GM23338 (cell line): ENCODE data around the gene APOBEC2. TPM values are rescaled to one million over a fixed set of nuclear protein-coding genes. Genes with fewer than 3 reads are reported as not detected.

Source experiments
- ATAC-seq: fragments of 200-7000 bp; cut with Tn5 transposase; 3 replicates; pipeline ENCODE4 v1.9.1; 2020
- DNase-seq: peaks from one replicate; pipeline ENCODE4 v3.0.0-alpha.2; 2015; ENCODE audit warnings: low spot score
- H2AFZ ChIP-seq: fragments of 200-600 bp; sonication (generic); 2 replicates; pipeline ENCODE4 v1.8.0; 2016; ENCODE audit warnings: antibody characterized with exemption, mild to moderate bottlenecking, moderate library complexity
- H3F3A ChIP-seq: fragments of 200-600 bp; sonication (generic); replicated peaks from 2 replicates; pipeline ENCODE4 v1.8.0; 2017; ENCODE audit warnings: antibody characterized with exemption, mixed run types, low read depth
- H3K27ac ChIP-seq: fragments of 200-600 bp; sonication (generic); 2 replicates; pipeline ENCODE4 v1.6.1; 2016; ENCODE audit warnings: low read depth
- H3K27me3 ChIP-seq: fragments of 200-600 bp; sonication (generic); 2 replicates; pipeline ENCODE4 v1.8.0; 2016; ENCODE audit warnings: mild to moderate bottlenecking, mixed run types, moderate library complexity; ENCODE audit not compliant: insufficient read depth
- H3K36me3 ChIP-seq: fragments of 200-600 bp; sonication (generic); 2 replicates; pipeline ENCODE4 v1.8.0; 2016; ENCODE audit warnings: mild to moderate bottlenecking; ENCODE audit not compliant: insufficient read depth
- H3K4me1 ChIP-seq: fragments of 200-600 bp; sonication (generic); 2 replicates; pipeline ENCODE4 v1.8.0; 2016; ENCODE audit warnings: mild to moderate bottlenecking, moderate library complexity; ENCODE audit not compliant: insufficient read depth
- H3K4me2 ChIP-seq: fragments of 200-600 bp; sonication (generic); 2 replicates; pipeline ENCODE4 v1.7.1; 2017; ENCODE audit warnings: mixed run types
- H3K4me3 ChIP-seq: fragments of 200-600 bp; sonication (generic); 2 replicates; pipeline ENCODE4 v1.6.1; 2016; ENCODE audit warnings: mixed run types
- H3K79me2 ChIP-seq: fragments of 200-600 bp; sonication (generic); replicated peaks from 2 replicates; pipeline ENCODE4 v1.8.0; 2017; ENCODE audit warnings: mild to moderate bottlenecking; ENCODE audit not compliant: insufficient read depth
- H3K9me2 ChIP-seq: fragments of 200-600 bp; sonication (generic); 2 replicates; pipeline ENCODE4 v1.8.0; 2017; ENCODE audit not compliant: insufficient read depth
- H4K20me1 ChIP-seq: fragments of 200-600 bp; sonication (generic); replicated peaks from 2 replicates; pipeline ENCODE4 v1.8.0; 2017; ENCODE audit warnings: mild to moderate bottlenecking; ENCODE audit not compliant: insufficient read depth
- H3K27ac Mint-ChIP-seq: 2 replicates; pipeline ENCODE4 v1.8.0; 2020; ENCODE audit warnings: inconsistent platforms, mild to moderate bottlenecking, moderate library complexity, mixed read lengths
- H3K27me3 Mint-ChIP-seq: 3 replicates; pipeline ENCODE4 v1.8.0; 2022; ENCODE audit warnings: low read depth, mild to moderate bottlenecking, moderate library complexity, mixed read lengths, inconsistent platforms; ENCODE audit not compliant: insufficient read depth, poor library complexity
- H3K36me3 Mint-ChIP-seq: 3 replicates; pipeline ENCODE4 v1.8.0; 2021; ENCODE audit warnings: low read depth, mild to moderate bottlenecking, inconsistent platforms, moderate library complexity, mixed read lengths
- H3K4me1 Mint-ChIP-seq: 3 replicates; pipeline ENCODE4 v1.8.0; 2020; ENCODE audit warnings: mild to moderate bottlenecking, inconsistent platforms, mixed read lengths
- H3K4me3 Mint-ChIP-seq: 3 replicates; pipeline ENCODE4 v1.8.0; 2021; ENCODE audit warnings: moderate library complexity, mild to moderate bottlenecking, inconsistent platforms, mixed read lengths
- H3K9me3 Mint-ChIP-seq: 3 replicates; pipeline ENCODE4 v1.8.0; 2020; ENCODE audit warnings: moderate library complexity, mild to moderate bottlenecking, inconsistent platforms, mixed read lengths
- EZH2 ChIP-seq: fragments of 200-600 bp; sonication (generic); IDR thresholded peaks from one replicate; pipeline ENCODE4 v1.8.0; 2017; ENCODE audit warnings: antibody characterized with exemption, mild to moderate bottlenecking, low read depth; ENCODE audit not compliant: unreplicated experiment
- EZH2phosphoT487 ChIP-seq: fragments of 200-600 bp; sonication (generic); IDR thresholded peaks from one replicate; pipeline ENCODE4 v1.8.1; 2018; ENCODE audit warnings: antibody characterized with exemption; ENCODE audit not compliant: unreplicated experiment
- JUNB ChIP-seq: IDR thresholded peaks from one replicate; pipeline ENCODE4 v1.6.1; 2016; ENCODE audit warnings: antibody characterized with exemption; ENCODE audit not compliant: unreplicated experiment
- NANOG ChIP-seq: IDR thresholded peaks from 2 replicates; pipeline ENCODE4 v1.6.1; 2016; ENCODE audit warnings: antibody characterized with exemption, borderline replicate concordance
- POLR2AphosphoS5 ChIP-seq: IDR thresholded peaks from 2 replicates; pipeline ENCODE4 v1.6.1; 2016; ENCODE audit warnings: antibody characterized with exemption, low read depth
- polyA plus RNA-seq: library from polyadenylated mRNA; unstranded; fragments of >200 nt; fragmentation: Nextera tagmentation; extraction: Ambion mirVana; gene quantifications from 2 replicates; pipeline ENCODE4 v1.2.1, GENCODE V29; 2016
- total RNA-seq: library from RNA; depleted of rRNA; stranded (reverse); fragments of >200 nt; shearing (Covaris generic); gene quantifications from 2 replicates; pipeline ENCODE4 v1.2.3, GENCODE V29; 2014
- TF ChIP-seq, protein P1 (sequence below): fragments of 250-450 bp; sonication (Bioruptor Pico); IDR thresholded peaks from 2 replicates; pipeline ENCODE4 v1.5.0; 2020; ENCODE audit warnings: mild to moderate bottlenecking, moderate library complexity
- TF ChIP-seq, protein P2 (sequence below): IDR thresholded peaks from one replicate; pipeline ENCODE4 v1.6.1; 2018; ENCODE audit warnings: antibody characterized with exemption; ENCODE audit not compliant: unreplicated experiment
- TF ChIP-seq, protein P3 (sequence below): IDR thresholded peaks from 2 replicates; pipeline ENCODE4 v1.6.1; 2016; ENCODE audit warnings: antibody characterized with exemption

Gene APOBEC2
- total and polyA plus RNA-seq, 2 experiments from 2014 or later = 2.4 TPM; not detected in 1

DNA sequence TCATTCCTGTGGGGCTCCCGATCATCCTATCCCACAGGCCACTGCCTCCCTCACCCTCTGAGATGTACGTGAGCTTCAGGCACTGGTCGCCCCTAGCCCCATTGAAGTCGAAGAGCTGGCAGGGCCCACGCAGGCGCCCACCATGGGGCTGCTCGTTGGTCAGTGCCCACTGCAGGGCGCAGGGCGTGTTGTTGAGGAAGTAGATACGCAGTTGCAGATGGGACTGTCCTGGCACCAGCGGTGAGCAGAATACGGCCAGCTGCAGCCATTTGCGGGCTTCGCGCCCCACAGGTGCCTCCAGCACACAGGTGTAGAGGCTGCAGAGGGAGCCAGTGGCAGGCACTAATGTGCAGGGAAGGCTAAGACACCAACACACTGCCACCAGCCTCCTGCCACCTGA is 20.2 kb upstream of the APOBEC2 start (continued):
- TF ChIP-seq, protein P1, sequence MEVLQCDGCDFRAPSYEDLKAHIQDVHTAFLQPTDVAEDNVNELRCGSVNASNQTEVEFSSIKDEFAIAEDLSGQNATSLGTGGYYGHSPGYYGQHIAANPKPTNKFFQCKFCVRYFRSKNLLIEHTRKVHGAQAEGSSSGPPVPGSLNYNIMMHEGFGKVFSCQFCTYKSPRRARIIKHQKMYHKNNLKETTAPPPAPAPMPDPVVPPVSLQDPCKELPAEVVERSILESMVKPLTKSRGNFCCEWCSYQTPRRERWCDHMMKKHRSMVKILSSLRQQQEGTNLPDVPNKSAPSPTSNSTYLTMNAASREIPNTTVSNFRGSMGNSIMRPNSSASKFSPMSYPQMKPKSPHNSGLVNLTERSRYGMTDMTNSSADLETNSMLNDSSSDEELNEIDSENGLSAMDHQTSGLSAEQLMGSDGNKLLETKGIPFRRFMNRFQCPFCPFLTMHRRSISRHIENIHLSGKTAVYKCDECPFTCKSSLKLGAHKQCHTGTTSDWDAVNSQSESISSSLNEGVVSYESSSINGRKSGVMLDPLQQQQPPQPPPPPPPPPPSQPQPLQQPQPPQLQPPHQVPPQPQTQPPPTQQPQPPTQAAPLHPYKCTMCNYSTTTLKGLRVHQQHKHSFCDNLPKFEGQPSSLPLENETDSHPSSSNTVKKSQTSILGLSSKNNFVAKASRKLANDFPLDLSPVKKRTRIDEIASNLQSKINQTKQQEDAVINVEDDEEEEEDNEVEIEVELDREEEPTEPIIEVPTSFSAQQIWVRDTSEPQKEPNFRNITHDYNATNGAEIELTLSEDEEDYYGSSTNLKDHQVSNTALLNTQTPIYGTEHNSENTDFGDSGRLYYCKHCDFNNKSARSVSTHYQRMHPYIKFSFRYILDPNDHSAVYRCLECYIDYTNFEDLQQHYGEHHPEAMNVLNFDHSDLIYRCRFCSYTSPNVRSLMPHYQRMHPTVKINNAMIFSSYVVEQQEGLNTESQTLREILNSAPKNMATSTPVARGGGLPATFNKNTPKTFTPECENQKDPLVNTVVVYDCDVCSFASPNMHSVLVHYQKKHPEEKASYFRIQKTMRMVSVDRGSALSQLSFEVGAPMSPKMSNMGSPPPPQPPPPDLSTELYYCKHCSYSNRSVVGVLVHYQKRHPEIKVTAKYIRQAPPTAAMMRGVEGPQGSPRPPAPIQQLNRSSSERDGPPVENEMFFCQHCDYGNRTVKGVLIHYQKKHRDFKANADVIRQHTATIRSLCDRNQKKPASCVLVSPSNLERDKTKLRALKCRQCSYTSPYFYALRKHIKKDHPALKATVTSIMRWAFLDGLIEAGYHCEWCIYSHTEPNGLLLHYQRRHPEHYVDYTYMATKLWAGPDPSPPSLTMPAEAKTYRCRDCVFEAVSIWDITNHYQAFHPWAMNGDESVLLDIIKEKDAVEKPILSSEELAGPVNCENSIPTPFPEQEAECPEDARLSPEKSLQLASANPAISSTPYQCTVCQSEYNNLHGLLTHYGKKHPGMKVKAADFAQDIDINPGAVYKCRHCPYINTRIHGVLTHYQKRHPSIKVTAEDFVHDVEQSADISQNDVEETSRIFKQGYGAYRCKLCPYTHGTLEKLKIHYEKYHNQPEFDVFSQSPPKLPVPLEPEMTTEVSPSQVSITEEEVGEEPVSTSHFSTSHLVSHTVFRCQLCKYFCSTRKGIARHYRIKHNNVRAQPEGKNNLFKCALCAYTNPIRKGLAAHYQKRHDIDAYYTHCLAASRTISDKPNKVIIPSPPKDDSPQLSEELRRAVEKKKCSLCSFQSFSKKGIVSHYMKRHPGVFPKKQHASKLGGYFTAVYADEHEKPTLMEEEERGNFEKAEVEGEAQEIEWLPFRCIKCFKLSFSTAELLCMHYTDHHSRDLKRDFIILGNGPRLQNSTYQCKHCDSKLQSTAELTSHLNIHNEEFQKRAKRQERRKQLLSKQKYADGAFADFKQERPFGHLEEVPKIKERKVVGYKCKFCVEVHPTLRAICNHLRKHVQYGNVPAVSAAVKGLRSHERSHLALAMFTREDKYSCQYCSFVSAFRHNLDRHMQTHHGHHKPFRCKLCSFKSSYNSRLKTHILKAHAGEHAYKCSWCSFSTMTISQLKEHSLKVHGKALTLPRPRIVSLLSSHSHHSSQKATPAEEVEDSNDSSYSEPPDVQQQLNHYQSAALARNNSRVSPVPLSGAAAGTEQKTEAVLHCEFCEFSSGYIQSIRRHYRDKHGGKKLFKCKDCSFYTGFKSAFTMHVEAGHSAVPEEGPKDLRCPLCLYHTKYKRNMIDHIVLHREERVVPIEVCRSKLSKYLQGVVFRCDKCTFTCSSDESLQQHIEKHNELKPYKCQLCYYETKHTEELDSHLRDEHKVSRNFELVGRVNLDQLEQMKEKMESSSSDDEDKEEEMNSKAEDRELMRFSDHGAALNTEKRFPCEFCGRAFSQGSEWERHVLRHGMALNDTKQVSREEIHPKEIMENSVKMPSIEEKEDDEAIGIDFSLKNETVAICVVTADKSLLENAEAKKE = no peak
- TF ChIP-seq, protein P2, sequence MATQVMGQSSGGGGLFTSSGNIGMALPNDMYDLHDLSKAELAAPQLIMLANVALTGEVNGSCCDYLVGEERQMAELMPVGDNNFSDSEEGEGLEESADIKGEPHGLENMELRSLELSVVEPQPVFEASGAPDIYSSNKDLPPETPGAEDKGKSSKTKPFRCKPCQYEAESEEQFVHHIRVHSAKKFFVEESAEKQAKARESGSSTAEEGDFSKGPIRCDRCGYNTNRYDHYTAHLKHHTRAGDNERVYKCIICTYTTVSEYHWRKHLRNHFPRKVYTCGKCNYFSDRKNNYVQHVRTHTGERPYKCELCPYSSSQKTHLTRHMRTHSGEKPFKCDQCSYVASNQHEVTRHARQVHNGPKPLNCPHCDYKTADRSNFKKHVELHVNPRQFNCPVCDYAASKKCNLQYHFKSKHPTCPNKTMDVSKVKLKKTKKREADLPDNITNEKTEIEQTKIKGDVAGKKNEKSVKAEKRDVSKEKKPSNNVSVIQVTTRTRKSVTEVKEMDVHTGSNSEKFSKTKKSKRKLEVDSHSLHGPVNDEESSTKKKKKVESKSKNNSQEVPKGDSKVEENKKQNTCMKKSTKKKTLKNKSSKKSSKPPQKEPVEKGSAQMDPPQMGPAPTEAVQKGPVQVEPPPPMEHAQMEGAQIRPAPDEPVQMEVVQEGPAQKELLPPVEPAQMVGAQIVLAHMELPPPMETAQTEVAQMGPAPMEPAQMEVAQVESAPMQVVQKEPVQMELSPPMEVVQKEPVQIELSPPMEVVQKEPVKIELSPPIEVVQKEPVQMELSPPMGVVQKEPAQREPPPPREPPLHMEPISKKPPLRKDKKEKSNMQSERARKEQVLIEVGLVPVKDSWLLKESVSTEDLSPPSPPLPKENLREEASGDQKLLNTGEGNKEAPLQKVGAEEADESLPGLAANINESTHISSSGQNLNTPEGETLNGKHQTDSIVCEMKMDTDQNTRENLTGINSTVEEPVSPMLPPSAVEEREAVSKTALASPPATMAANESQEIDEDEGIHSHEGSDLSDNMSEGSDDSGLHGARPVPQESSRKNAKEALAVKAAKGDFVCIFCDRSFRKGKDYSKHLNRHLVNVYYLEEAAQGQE = no peak

DNA sequence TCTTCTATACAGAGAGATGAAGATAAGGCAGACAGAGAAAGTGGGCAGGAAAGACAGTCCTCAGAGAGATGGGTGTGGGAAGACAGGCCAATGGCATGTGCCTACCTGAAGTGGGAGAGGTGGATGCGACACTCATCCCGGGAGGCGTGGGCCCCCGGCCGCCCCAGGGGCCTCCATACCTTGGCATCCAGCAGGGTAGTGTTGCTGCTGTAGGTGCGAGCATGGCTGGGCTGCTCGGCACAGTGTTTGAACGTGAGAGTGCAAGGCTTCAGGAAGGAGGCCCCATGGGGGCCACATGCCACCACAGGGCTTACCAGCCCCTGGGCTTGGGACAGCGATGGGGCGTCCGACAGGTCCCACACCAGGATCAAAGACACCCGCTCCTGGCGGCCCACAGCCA is 19.2 kb upstream of the APOBEC2 start:
- DNase-seq (no peak), ATAC-seq (no peak)
- no peaks in the 10 kb centered on the region for H3F3A ChIP-seq
- no peaks in the 10 kb centered on the region for H4K20me1 ChIP-seq
- H3K4me1 ChIP-seq = peaks cover 6% of the 10 kb centered on the region
- H3K27me3 Mint-ChIP-seq = peaks cover 10% of the 10 kb centered on the region
- no peaks in the 10 kb centered on the region for H3K9me2 ChIP-seq
- H3K4me1 Mint-ChIP-seq = peaks cover 14% of the 10 kb centered on the region
- H3K36me3 ChIP-seq = no peaks in the 10 kb centered on the region
- no peak overlapping the region for H2AFZ ChIP-seq
- H3K27me3 ChIP-seq = no peaks in the 10 kb centered on the region; the same call in 1 of the 2 replicates
- no peaks in the 10 kb centered on the region for H3K9me3 Mint-ChIP-seq
- no peak overlapping the region for H3K4me2 ChIP-seq
- no peaks in the 10 kb centered on the region; the same call in 2 of the 3 replicates for H3K36me3 Mint-ChIP-seq
- no peaks in the 10 kb centered on the region for H3K79me2 ChIP-seq
- H3K27ac ChIP-seq = no peak overlapping the region
- no peak overlapping the region for H3K27ac Mint-ChIP-seq
- H3K4me3 ChIP-seq = no peak overlapping the region
- no peak overlapping the region for H3K4me3 Mint-ChIP-seq
- TF ChIP-seq, protein P2 = no peak
- TF ChIP-seq NANOG (no peak), EZH2 (no peak), POLR2AphosphoS5 (no peak), EZH2phosphoT487 (no peak), JUNB (no peak)
- TF ChIP-seq, protein P3, sequence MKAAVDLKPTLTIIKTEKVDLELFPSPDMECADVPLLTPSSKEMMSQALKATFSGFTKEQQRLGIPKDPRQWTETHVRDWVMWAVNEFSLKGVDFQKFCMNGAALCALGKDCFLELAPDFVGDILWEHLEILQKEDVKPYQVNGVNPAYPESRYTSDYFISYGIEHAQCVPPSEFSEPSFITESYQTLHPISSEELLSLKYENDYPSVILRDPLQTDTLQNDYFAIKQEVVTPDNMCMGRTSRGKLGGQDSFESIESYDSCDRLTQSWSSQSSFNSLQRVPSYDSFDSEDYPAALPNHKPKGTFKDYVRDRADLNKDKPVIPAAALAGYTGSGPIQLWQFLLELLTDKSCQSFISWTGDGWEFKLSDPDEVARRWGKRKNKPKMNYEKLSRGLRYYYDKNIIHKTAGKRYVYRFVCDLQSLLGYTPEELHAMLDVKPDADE = no peak
